Endothelial cell of hepatic sinusoid (primary cell): Measurements from ENCODE around the gene STK24.
"Not testable (repeated sequence)": the region's sequence is repeated elsewhere in the genome, so short reads cannot be mapped to it uniquely, and the experiment has no call there.

ENCODE experiments used
- in situ Hi-C: cut with HindIII; loops from 2 replicates; pipeline ENCODE4 v1.10.0; 2017; ENCODE audit warnings: low sequenced_read_pairs

STK24 gene

GRCh38 chr13:98584668-98585397 is 7.9 kb upstream of the STK24 start:
- in situ Hi-C loops, result loop anchor here (5.0 kb wide), 2 partner anchors 48 to 82 kb away; no protein-coding TSS in a partner anchor

DNA sequence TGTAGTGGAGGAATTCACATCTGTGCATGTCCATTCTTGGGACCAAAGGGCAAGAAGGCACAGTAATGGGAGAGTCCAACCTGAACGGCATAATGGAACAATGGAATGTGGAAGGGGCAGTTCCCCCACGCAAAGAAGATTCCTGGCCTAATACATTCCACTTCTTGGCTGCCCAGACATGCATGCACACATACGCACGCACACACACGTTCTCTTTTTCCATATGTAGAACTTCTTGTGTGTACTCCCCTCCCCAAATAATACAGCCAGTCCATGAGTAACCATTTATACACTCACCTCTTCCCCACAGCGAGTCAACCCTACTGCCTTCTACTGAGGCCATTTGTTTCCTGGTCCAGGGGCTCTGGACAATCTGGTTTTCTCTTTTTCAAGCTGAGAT is 6.0 kb upstream of the STK24 start:
- in situ Hi-C loops, result loop anchor here (5.0 kb wide), 2 partner anchors 46 to 84 kb away; no protein-coding TSS in a partner anchor

- in situ Hi-C loops, result loop anchor here (5.0 kb wide), 2 partner anchors 45 to 85 kb away; no protein-coding TSS in a partner anchor
Measured at GRCh38 chr13:98581971-98582702, 5.2 kb upstream of the STK24 start.

DNA sequence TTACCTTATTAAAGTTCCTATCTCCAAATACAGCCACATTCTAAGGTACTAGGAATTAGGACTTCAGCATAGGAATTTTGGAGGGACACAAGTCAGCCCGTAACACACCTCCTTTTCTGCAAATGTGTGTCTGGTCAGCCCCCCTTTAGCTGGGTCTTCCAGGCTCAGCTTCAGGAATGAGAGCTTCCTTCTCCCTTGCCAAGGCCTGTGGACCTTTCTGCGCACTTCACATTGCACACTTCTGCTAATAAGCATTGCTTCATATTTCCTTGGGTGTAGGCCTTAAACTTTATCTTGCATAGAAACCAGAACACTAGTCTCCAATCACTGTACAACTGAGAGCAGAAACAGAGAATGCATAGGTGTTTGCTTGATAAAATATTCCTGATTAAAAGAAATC is 4.5 kb upstream of the STK24 start:
- in situ Hi-C loops, result loop anchor here (5.0 kb wide), 2 partner anchors 44 to 86 kb away; no protein-coding TSS in a partner anchor

GRCh38 chr13:98580420-98580819 is 3.5 kb upstream of the STK24 start:
- in situ Hi-C loops, result loop anchor here (5.0 kb wide), 2 partner anchors 43 to 87 kb away; no protein-coding TSS in a partner anchor

GRCh38 chr13:98577836-98578285 is 954 bp upstream of the STK24 start:
- in situ Hi-C loops, result no loop called here

DNA sequence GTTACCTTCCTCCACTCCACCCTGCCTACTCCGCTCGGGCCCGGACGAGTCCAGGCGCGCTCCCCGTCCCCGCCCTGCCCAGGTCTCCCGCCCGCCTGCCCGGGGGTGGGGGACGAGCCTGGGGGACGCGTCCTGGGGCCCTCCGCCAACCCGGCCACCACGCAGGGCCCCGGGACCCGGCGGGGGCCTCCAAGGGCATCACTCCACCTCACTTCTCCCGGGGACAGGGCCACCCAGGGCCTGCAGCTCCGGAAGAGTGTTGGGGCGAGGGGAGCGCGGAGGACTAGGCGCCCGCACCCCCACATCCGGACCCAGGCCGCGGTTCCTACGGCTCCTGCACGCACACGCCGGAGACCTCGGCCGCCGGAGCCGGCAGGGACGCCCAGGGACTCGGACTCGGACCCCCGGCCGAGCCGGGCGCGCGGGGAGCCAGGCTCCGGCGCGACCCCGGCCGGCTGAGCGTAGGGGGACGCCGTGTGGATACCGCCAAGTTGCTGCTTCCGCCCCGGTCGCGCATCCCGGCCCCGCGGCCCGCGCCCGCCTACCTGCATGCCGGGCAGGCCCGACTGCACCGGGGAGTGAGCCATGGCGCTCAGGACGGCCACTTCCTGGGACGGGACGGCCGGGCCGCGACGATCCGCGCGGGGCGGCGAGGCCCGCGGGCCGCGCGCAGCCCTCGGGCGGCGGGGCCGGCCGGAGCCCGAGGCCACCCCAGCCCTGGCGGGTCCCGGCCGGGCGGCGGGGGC is 534 bp downstream of the STK24 start:
- in situ Hi-C loops, result no loop called here

DNA sequence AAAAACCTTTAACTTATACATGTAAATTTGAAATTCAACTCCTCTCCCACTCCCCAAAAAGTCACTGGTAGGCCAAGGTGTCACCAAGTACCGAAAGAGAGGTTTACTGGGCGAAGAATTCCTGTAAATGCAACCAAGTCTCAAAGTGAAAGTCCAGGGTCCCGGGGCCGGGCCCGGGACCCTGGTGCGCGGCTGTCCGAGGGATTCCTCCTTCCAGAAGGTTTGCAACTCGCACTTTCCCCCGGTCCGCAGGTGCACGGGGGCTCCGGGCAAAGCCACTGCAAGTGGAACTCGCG is 1.1 kb downstream of the STK24 start:
- in situ Hi-C loops, result no loop called here

DNA sequence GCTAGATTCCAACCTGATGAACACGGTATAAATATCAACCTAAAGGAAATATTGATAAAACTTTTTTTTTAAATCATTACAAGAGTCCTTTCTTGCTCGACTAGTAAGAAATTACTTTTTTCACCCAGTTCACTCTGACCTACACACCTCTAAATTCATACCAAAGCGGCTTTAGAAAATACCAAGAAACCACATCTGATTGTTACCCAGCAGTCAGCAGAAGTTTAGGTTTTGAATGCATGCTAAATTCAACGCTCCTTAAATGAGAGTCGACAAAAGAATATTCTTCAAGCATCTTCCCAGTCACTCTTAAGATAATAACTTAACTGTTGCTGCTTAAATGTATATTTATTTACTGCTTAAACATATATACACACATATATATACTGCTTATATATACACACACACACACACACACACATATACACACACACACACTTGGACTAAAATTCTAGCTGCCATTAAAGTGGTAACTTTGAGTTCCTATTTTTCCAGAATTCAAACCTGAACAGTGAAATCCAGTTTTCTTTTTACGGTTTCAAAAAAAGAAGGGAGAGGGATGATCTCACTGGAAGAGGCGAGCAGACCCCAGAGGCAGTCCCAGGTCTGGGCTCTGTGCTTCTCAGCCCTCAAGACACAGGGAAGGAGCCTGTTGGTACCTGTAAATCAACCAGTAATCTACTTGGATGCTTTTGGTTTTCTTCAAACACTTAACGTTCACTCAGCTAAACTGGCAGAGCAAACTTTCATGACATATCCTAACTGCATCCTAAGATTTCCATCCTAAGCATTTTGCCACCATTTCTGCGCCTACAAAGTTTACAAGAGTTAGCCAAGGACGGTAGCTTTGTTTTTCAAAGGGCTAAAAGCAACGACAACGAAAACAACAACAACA is 1.7 kb downstream of the STK24 start:
- in situ Hi-C loops, result no loop called here

DNA sequence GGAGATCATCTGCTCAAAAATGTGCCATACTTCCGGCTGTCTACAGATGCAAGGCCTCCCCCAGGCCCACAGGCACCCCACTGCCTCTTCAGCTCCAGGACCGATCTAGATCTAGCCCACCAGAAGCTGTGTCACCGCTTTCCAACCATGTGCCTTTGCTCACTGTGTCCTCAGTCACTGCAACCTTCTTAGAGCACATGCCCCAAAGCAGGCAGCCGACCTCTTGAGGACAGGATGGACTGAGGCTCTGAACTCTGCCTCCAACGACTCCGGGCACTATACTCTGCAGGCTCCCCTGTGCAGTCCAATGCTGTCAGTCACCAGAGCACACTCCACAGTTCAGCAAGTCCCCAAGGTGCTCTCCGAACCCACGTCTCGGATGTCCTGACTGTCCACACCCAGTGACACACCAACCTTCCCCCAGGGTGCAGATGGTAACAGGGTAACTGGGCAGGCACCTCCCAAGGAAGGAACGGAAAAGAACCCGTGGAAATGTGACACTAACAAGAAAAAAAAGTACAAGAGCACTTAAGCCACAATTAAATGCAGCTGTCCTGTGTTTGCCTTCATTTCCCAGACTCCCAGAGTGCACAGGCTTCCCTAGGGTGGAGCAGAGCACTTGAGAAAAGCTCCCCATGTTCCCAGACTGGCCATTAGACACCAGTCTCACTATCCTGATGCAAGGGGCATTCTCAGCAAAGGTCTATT is 4.8 kb downstream of the STK24 start:
- in situ Hi-C loops, result no loop called here

DNA sequence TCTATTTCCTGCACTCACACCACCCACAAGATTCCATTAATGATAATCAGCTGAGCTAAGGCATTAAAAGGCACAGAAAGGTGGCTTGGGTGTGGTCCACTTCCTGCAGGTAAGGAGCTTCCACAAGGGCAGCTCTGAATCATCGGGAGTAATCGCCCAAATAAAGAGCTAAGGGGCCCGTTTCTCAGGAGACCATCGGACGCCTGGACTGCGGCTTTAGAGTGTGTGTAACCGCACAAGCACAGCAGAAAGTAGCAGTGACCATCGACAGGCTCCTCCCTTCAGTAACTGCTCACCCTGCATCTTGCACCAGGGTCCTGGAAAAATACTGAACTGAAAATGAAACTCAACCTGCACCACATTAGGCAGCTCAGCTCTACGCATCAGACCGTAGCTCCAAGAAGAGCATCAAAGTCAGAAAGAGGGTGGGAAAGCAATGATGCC is 6.0 kb downstream of the STK24 start:
- in situ Hi-C loops, result no loop called here

DNA sequence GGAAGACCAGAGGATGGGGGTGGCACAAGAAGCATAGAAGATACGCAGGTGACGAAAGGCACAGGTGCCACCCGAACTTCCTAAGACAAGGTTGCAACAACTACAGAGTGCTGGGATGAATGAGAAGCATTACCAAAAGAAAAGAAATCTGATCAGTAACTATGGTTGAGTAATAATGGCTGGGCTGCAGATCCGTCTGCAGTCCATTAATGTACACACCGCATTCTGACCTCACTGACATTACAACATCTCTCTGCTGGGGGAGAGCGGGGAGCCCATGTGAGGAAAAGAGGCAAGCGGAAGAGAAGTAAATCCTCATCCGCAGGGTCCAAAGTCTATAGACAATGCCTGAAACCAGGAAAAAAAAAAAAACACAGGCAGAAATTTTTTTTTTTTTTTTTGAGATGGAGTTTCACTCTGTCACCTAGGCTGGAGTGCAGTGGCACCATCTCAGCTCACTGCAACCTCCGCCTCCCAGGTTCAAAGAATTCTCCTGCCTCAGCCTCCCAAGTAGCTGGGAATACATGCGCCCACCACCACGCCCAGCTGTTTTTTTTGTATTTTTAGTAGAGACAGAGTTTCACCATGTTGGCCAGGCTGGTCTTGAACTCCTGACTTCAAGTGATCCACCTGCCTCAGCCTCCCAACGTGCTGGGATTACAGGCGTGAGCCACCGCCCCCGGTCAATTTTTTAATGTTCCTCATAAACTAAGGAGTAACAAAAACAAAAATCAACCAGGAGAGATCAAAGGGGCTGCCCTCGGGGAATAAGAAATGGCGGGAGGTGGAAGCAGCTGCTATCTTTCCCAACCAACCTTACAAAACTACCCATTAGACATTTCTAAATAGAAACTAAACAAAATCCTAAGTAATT is 7.2 kb downstream of the STK24 start:
- in situ Hi-C loops, result not testable (repeated sequence)

- in situ Hi-C loops, result no loop called here
Measured at GRCh38 chr13:98568918-98569317, 8.0 kb downstream of the STK24 start.

GRCh38 chr13:98567140-98567539 is 9.8 kb downstream of the STK24 start:
- in situ Hi-C loops, result no loop called here

GRCh38 chr13:98565726-98566565 is 11.0 kb downstream of the STK24 start:
- in situ Hi-C loops, result no loop called here

DNA sequence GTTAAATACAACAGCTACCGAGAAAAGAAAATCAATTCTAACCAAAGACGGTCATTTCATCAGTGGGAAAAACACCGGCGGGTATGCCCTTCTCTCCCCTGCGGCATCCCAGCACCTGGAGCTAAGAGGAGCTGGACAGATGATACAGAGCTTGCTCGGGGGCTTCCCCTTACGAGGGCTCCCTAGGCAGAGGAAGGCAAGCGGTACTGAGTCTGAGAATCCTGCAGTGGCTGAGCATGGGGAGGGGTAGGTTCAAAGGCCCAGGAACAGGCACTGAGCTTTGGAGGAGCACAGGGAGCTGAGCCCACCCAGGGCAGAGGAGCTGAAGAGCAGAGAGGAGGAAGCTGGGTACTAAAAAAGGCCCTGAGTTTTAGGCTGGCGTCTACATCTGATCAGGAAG is 12.7 kb downstream of the STK24 start:
- in situ Hi-C loops, result no loop called here

GRCh38 chr13:98563071-98563470 is 13.8 kb downstream of the STK24 start:
- in situ Hi-C loops, result no loop called here

GRCh38 chr13:98559169-98559568 is 17.7 kb downstream of the STK24 start:
- in situ Hi-C loops, result no loop called here
